Neutrophil (primary cell): ENCODE measurements around the gene PKHD1.
"Not testable (repeated sequence)": the region's sequence is repeated elsewhere in the genome, so short reads cannot be mapped to it uniquely, and the experiment has no call there.

Experiments
- H3K27ac ChIP-seq: fragments of 200-600 bp; sonication (generic); 2 replicates; pipeline ENCODE4 v1.5.1; 2016; ENCODE audit warnings: mild to moderate bottlenecking, moderate library complexity
- H3K27me3 ChIP-seq: fragments of 200-600 bp; sonication (generic); 2 replicates; pipeline ENCODE4 v1.6.0; 2016; ENCODE audit warnings: mild to moderate bottlenecking
- H3K36me3 ChIP-seq: fragments of 200-600 bp; sonication (generic); 2 replicates; pipeline ENCODE4 v1.5.1; 2017
- H3K4me1 ChIP-seq, 2 experiments: fragments of 200-600 bp in 1 of 2; sonication (generic) in 1 of 2; 1 replicate in 1 of 2; 2 replicates in 1 of 2; pipeline versions ENCODE4 v1.5.1 to v1.6.1; 2013 to 2016; ENCODE audit warnings: low read depth in 1 of 2, low read length in 1 of 2, mild to moderate bottlenecking in 1 of 2, moderate library complexity in 1 of 2; ENCODE audit not compliant: control insufficient read depth in 1 of 2, insufficient read depth in 1 of 2
- H3K4me3 ChIP-seq, 2 experiments: fragments of 200-600 bp in 1 of 2; sonication (generic) in 1 of 2; 1 replicate in 1 of 2; 2 replicates in 1 of 2; pipeline ENCODE4 v1.5.1; 2013 to 2016; ENCODE audit warnings: low read depth in 1 of 2, low read length in 1 of 2, mild to moderate bottlenecking in 1 of 2, moderate library complexity in 1 of 2
- H3K9me3 ChIP-seq: fragments of 200-600 bp; sonication (generic); 2 replicates; pipeline ENCODE4 v1.5.1; 2016
- CTCF ChIP-seq: fragments of 200-600 bp; sonication (generic); IDR thresholded peaks from 2 replicates; pipeline ENCODE4 v1.5.1; 2016; ENCODE audit warnings: antibody characterized with exemption

Gene PKHD1

DNA sequence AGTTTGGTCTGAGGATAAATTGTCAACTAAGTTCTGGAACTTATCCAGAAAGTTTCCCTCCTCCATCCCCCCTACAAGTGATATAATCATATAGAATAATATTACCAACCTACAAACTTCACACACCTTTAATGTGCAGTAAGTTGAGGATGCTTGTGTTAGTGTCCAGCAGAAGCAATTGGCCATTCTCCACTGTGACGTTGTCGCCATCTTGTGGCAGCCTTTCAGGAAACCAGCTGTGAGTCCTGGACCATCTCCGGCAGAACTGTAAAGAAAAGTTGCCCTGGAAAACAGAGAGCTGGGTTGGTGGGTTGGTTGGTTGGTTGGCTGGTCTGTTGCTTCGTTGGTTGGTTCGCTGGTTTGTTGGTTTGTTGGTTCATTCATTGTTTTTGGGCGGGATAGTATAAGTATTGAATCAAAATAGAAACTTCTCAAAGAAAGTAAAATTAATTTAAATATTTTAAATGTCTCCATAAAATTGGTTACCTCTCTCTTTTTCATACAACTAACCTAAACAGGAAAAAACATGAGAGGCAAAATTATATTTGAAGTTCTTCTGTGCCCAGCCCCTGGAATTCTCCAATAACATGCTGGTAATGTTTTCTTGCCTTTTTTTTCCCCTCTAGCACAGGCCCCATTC lies 127.5 kb downstream of the PKHD1 start:
- no peaks in the 10 kb centered on the region for H3K9me3 ChIP-seq
- H3K4me3 ChIP-seq = no peak overlapping the region
- H3K36me3 ChIP-seq = no peaks in the 10 kb centered on the region
- no peak overlapping the region for H3K27ac ChIP-seq
- peaks cover 0 to 12% of the 10 kb centered on the region in 2 experiments for H3K4me1 ChIP-seq
- peaks cover 14% of the 10 kb centered on the region for H3K27me3 ChIP-seq
- TF ChIP-seq CTCF = no peak

- no peak overlapping the region for H3K4me3 ChIP-seq
These were observed 132.7 kb downstream of the PKHD1 start for GRCh38 chr6:51954681-51955080.

DNA sequence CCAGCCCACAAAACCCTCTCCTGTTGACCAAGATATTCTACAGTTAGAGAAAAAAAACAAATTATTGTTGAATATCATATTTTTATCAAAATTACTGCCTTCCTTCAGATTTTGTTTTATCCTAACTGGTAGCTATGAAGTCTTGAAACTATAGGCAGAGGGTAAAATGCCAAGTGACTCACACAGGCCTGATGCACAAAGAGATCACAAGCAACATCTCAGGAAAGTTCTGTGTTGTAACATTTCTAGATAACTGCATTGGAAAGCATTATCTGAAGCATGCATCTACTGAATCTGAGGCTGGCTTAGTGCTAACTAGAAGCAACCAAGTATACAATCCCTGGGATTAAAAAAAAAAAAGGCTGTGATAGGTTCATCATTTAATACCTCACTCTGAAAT lies 134.2 kb downstream of the PKHD1 start:
- H3K36me3 ChIP-seq = no peaks in the 10 kb centered on the region
- no peak overlapping the region for H3K27ac ChIP-seq
- no peak for TF ChIP-seq CTCF
- no peaks in the 10 kb centered on the region for H3K4me1 ChIP-seq
- H3K9me3 ChIP-seq = no peaks in the 10 kb centered on the region
- no peak overlapping the region for H3K4me3 ChIP-seq
- H3K27me3 ChIP-seq = peaks cover 28% of the 10 kb centered on the region

More at GRCh38 chr6:51954681-51955080, 132.7 kb downstream of the PKHD1 start:
- Histone ChIP-seq H3K27ac (no peak overlapping the region), H3K4me1 (no peaks in the 10 kb centered on the region), H3K36me3 (no peaks in the 10 kb centered on the region), H3K9me3 (no peaks in the 10 kb centered on the region), H3K27me3 (peaks cover 21% of the 10 kb centered on the region)
- TF ChIP-seq CTCF = no peak

DNA sequence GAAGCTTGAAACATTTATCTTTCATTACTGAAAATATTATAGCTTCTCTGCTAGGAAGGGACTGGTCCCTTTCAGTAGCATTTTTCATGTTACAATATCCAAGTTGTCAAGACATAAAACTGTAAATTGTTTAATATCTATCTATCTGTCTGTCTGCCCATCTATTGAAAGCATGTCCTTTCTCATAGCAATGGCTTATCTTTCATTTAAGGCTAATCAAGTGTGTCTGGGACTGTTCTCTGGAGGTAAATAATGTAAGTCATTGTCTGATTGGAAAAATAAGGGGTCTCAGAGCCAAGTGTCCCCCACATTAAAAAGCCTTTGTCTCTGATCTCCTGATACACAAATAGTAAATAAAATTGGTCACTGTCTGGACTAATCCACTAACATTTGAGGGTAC lies 135.5 kb downstream of the PKHD1 start:
- Histone ChIP-seq H3K4me3 (no peak overlapping the region), H3K4me1 (no peaks in the 10 kb centered on the region), H3K27me3 (peaks cover 28% of the 10 kb centered on the region), H3K27ac (no peak overlapping the region), H3K9me3 (no peaks in the 10 kb centered on the region), H3K36me3 (no peaks in the 10 kb centered on the region)
- no peak for TF ChIP-seq CTCF

GRCh38 chr6:51949526-51949925 lies 137.9 kb downstream of the PKHD1 start:
- H3K4me3 ChIP-seq = no peak overlapping the region
- TF ChIP-seq CTCF = no peak
- H3K4me1 ChIP-seq = no peaks in the 10 kb centered on the region

DNA sequence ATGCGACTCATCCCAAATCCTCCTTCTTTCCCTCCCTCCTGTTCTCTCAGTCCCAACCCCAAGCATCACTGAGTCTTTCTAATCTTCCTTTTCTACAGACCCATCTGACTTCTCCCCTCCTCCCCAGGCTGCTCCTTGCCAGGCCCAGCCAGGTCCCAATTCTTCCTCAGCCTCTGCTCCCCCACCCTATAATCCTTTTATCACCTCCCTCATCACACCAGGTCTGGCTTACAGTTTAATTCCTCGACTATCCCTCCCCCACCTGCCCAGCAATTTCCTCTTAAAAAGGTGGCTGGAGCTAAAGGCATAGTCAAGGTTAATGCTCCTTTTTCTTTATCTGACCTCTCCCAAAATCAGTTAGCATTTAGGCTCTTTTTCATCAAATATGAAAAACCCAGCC lies 147.7 kb downstream of the PKHD1 start:
- not testable (repeated sequence) for H3K36me3 ChIP-seq, H3K9me3 ChIP-seq

More at GRCh38 chr6:51949526-51949925, 137.9 kb downstream of the PKHD1 start:
- Histone ChIP-seq H3K36me3 (no peaks in the 10 kb centered on the region), H3K27me3 (peaks cover 32% of the 10 kb centered on the region), H3K9me3 (no peaks in the 10 kb centered on the region), H3K27ac (no peak overlapping the region)

More for the DNA sequence above, 147.7 kb downstream of the PKHD1 start:
- not testable (repeated sequence) for H3K4me1 ChIP-seq, H3K27ac ChIP-seq, H3K4me3 ChIP-seq, H3K27me3 ChIP-seq
